Cardiac muscle cell (in vitro differentiated cells and primary cell): Measurements from ENCODE around the gene TMPRSS13. TPM values are rescaled to one million over a fixed set of nuclear protein-coding genes. Genes with fewer than 3 reads are reported as not detected.

ENCODE experiments used
- DNase-seq, 2 donors: peaks; one replicate each; pipeline versions ENCODE4 v3.0.0 to v3.0.0-alpha.2; 2010 to 2017; ENCODE audit warnings: low read depth in 1 of 2, low spot score in 1 of 2
- H3K27ac ChIP-seq: fragments of 200-600 bp; sonication (generic); 2 replicates; pipeline ENCODE4 v1.5.1; 2016
- H3K27me3 ChIP-seq: fragments of 200-600 bp; sonication (generic); 2 replicates; pipeline ENCODE4 v1.6.0; 2016; ENCODE audit warnings: control low read depth
- H3K36me3 ChIP-seq: fragments of 200-600 bp; sonication (generic); 2 replicates; pipeline ENCODE4 v1.5.1; 2016; ENCODE audit warnings: control low read depth
- H3K4me1 ChIP-seq: fragments of 200-600 bp; sonication (generic); 2 replicates; pipeline ENCODE4 v1.8.1; 2017; ENCODE audit warnings: low read depth, mild to moderate bottlenecking, mixed run types
- H3K4me3 ChIP-seq: fragments of 200-600 bp; sonication (generic); 2 replicates; pipeline ENCODE4 v1.5.1; 2016; ENCODE audit warnings: mild to moderate bottlenecking
- H3K9me3 ChIP-seq: fragments of 200-600 bp; sonication (generic); 2 replicates; pipeline ENCODE4 v1.5.1; 2017; ENCODE audit warnings: low read depth, mild to moderate bottlenecking, control low read depth
- polyA plus RNA-seq: library from polyadenylated mRNA; unstranded; fragments of >200 nt; fragmentation: Nextera tagmentation; extraction: Ambion mirVana; gene quantifications from 2 replicates; pipeline ENCODE4 v1.2.1, GENCODE V29; 2016
- total RNA-seq: library from RNA; depleted of rRNA; stranded (reverse); fragments of >200 nt; gene quantifications from 2 replicates; pipeline ENCODE4 v1.2.3, GENCODE V29; 2016
- TF ChIP-seq, protein P1 (sequence below): IDR thresholded peaks from 2 replicates; pipeline ENCODE4 v1.5.1; 2012; ENCODE audit warnings: low read depth, mild to moderate bottlenecking, low read length

Gene TMPRSS13
- total and polyA plus RNA-seq, 2 experiments from 2014 or later = 0.40 to 0.66 TPM

DNA sequence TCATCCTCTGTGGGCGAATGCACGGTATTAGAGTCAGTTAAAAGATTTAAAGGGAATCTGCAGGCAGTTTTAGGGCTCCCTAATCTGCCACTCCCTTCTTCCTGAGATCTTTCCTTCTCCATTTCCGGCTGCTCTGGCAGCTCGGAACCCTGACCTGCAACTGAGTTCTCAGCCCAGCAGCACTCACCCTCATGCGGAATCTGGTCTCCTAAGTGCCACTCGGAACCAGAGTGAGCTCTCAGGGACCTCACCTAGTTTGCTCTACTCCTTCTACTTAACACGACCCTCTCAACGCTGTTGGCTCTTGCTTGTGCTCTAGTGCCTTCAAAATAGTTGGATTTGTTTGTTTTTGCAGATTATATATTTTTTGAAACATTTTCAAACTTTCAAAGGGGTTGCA is 37.7 kb upstream of the TMPRSS13 start:
- H3K4me1 ChIP-seq = no peaks in the 10 kb centered on the region
- TF ChIP-seq, protein P1, sequence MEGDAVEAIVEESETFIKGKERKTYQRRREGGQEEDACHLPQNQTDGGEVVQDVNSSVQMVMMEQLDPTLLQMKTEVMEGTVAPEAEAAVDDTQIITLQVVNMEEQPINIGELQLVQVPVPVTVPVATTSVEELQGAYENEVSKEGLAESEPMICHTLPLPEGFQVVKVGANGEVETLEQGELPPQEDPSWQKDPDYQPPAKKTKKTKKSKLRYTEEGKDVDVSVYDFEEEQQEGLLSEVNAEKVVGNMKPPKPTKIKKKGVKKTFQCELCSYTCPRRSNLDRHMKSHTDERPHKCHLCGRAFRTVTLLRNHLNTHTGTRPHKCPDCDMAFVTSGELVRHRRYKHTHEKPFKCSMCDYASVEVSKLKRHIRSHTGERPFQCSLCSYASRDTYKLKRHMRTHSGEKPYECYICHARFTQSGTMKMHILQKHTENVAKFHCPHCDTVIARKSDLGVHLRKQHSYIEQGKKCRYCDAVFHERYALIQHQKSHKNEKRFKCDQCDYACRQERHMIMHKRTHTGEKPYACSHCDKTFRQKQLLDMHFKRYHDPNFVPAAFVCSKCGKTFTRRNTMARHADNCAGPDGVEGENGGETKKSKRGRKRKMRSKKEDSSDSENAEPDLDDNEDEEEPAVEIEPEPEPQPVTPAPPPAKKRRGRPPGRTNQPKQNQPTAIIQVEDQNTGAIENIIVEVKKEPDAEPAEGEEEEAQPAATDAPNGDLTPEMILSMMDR = no peak
- no peak overlapping the region for H3K27ac ChIP-seq
- H3K4me3 ChIP-seq = no peak overlapping the region
- H3K36me3 ChIP-seq = no peaks in the 10 kb centered on the region
- no peak for DNase-seq
- no peaks in the 10 kb centered on the region for H3K9me3 ChIP-seq
- H3K27me3 ChIP-seq = peaks cover 17% of the 10 kb centered on the region

DNA sequence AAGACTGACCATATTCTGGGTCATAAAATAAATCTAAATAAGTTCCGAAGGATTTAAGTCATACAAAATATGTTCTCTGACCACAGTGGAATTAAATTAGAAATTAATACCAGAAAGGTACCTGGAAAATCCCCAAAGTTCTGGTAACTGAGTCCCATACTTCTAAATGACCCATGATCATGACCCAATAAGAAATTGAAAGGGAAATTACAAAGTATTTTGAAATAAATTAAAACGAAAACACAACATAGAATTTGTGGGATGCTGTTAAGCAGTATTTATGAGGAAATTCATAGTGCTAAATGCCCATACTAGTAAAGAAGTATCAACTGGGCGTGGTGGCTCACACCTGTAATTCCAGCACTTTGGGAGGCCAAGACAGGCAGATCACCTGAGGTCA is 33.6 kb upstream of the TMPRSS13 start:
- Histone ChIP-seq H3K27ac (no peak overlapping the region), H3K27me3 (no peaks in the 10 kb centered on the region), H3K4me1 (no peaks in the 10 kb centered on the region), H3K4me3 (no peak overlapping the region), H3K36me3 (no peaks in the 10 kb centered on the region), H3K9me3 (no peaks in the 10 kb centered on the region)
- TF ChIP-seq, protein P1 = no peak
- DNase-seq = no peak

DNA sequence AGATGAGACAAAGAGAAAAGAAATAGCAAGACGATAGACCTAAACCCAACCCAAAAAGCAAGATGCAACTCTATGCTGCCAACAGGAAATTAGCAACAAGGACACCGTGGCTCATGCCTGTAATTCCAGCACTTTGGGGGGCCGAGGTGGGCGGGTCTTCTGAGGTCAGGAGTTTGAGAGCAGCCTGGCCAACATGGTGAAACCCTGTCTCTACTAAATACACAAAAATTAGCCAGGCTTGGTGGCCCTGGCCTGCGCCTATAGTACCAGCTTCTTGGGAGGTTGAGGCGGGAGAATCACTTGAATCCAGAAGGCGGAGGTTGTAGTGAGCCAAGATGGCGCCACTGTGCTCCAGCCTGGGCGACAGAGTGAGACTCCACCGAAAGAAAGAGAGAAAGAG is 32.7 kb upstream of the TMPRSS13 start:
- H3K27me3 ChIP-seq = no peaks in the 10 kb centered on the region
- TF ChIP-seq, protein P1 = no peak
- DNase-seq = no peak
- no peaks in the 10 kb centered on the region for H3K9me3 ChIP-seq
- no peaks in the 10 kb centered on the region for H3K4me1 ChIP-seq
- no peak overlapping the region for H3K27ac ChIP-seq
- H3K4me3 ChIP-seq = no peak overlapping the region
- H3K36me3 ChIP-seq = no peaks in the 10 kb centered on the region

DNA sequence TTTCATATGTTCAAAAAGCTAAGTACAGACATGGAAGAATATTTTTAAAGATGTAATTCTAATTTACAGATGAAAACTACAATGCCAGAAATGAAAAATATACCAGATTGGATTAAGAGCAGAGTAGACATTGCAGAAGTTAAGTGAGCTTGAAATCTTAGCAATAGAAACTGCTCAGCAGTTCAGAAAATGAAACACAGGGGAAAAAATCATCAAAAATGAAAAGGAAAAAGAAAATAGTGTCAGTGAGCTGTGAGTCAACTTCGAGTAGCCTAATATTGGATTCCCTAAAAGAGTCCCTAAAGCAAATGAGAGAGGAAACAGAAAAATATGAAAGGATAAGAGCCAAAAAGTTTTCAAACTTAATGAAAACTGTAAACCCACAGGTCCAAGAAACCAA is 31.2 kb upstream of the TMPRSS13 start:
- H3K36me3 ChIP-seq = no peaks in the 10 kb centered on the region
- no peaks in the 10 kb centered on the region for H3K9me3 ChIP-seq
- H3K4me3 ChIP-seq = no peak overlapping the region
- TF ChIP-seq, protein P1 = no peak
- no peaks in the 10 kb centered on the region for H3K27me3 ChIP-seq
- H3K27ac ChIP-seq = no peak overlapping the region
- DNase-seq = no peak
- H3K4me1 ChIP-seq = no peaks in the 10 kb centered on the region

DNA sequence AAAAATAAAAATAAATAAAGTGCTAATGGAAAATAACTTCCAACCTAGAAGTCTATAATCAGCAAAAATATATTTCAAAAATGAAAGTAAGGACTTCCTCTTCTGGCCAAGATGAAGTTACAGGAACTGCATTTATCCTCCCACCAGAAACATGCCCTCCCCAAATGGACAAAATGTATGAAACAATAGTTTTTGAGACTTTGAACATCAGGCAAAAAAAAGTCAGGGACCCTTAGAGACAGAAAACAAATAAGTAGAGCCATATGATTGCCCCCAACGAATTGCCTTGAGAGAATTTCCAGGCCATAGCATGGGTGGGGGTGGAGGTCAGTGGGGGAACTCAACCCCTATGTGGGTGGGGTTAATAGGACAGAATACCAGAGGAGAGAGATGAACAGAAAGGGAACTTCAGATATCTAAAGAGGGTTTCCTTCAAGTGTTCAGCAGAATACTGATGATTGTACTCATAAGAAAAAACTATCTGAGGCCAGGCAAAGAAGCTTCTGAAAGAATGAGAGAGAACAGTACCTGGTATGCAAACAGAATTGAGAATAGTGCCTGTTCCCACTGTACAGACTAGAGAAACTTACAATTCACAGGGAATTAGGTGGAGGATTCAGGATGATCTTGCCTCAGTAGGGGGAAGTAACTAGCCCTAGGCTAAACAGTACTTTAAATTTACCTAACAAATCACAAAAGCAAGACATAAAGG is 30.4 kb upstream of the TMPRSS13 start:
- Histone ChIP-seq H3K27me3 (no peaks in the 10 kb centered on the region), H3K4me3 (no peak overlapping the region), H3K9me3 (no peaks in the 10 kb centered on the region), H3K36me3 (no peaks in the 10 kb centered on the region), H3K27ac (no peak overlapping the region), H3K4me1 (no peaks in the 10 kb centered on the region)
- no peak for DNase-seq
- TF ChIP-seq, protein P1 = no peak
